ENCODE results near the gene USP12. TPM values are rescaled to one million over a fixed set of nuclear protein-coding genes. Genes with fewer than 3 reads are reported as not detected.
"Not testable (repeated sequence)": the region's sequence is repeated elsewhere in the genome, so short reads cannot be mapped to it uniquely, and the experiment has no call there.

USP12 gene
- total RNA-seq, 1 experiment from 2014 or later = 20.6 TPM

GRCh38 chr13:27192973-27193372, 21.4 kb upstream of the USP12 start:
- Mint-ChIP-seq H3K27me3 (ENCODE audit: insufficient read depth, unreplicated experiment) (no peaks in the 10 kb centered on the region), H3K36me3 (ENCODE audit: insufficient read depth, unreplicated experiment) (no peaks in the 10 kb centered on the region), H3K4me3 (ENCODE audit: unreplicated experiment) (no peak overlapping the region), H3K27ac (ENCODE audit: low read depth, unreplicated experiment) (no peak overlapping the region), H3K9me3 (ENCODE audit: unreplicated experiment) (no peaks in the 10 kb centered on the region), H3K4me1 (ENCODE audit: insufficient read depth, unreplicated experiment) (peaks cover 22% of the 10 kb centered on the region)
- ChIA-PET CTCF (interaction anchor here (0.6 to 0.8 kb wide), 2 partner anchors 18 to 23 kb away, joined by 3 to 5 read pairs; no protein-coding TSS in a partner anchor), POLR2A (no interaction called here)
- BruUV-seq (replicated peaks) = no TSS peak
- no peak for DNase-seq (ENCODE audit: unreplicated experiment)
- no peak for TF ChIP-seq CTCF (IDR thresholded peaks at IDR 0.05; ENCODE audit: unreplicated experiment)
- intact Hi-C loops (cut with micrococcal nuclease) = no loop called here

GRCh38 chr13:27192367-27192766, 20.8 kb upstream of the USP12 start:
- DNase-seq (ENCODE audit: unreplicated experiment); POLR2A ChIA-PET; H3K27me3 Mint-ChIP-seq (ENCODE audit: insufficient read depth, unreplicated experiment); H3K27ac Mint-ChIP-seq (ENCODE audit: low read depth, unreplicated experiment); H3K4me3 Mint-ChIP-seq (ENCODE audit: unreplicated experiment); intact Hi-C loops (cut with micrococcal nuclease); H3K9me3 Mint-ChIP-seq (ENCODE audit: unreplicated experiment); H3K36me3 Mint-ChIP-seq (ENCODE audit: insufficient read depth, unreplicated experiment); BruUV-seq (replicated peaks): not testable (repeated sequence)
- H3K4me1 Mint-ChIP-seq (ENCODE audit: insufficient read depth, unreplicated experiment) = peaks cover 22% of the 10 kb centered on the region
- CTCF ChIA-PET = interaction anchor here (0.6 to 0.8 kb wide), 2 partner anchors 18 to 25 kb away, joined by 3 to 5 read pairs; no protein-coding TSS in a partner anchor

DNA sequence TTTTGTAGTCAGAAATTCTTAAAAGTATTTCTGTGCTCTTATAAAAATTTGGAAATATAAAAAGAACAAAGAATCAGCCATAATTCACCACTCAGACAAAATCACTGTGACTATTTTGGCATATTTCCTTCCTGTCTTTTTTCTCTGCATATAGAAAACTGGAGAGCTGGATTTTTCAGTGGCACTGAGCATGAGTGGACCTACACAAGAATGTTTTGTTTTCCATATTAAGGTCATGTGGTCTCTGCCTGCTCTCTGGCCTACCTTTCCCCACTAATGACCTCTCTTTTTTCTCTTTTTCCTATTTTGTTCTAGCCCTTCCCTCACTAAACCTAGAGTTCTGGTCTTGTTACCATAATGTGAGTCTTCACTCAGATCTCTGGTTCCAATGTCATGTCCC, 17.6 kb upstream of the USP12 start:
- H3K27me3 Mint-ChIP-seq (ENCODE audit: insufficient read depth, unreplicated experiment) = no peaks in the 10 kb centered on the region
- TF ChIP-seq CTCF (IDR thresholded peaks at IDR 0.05; ENCODE audit: unreplicated experiment) = no peak
- POLR2A ChIA-PET = no interaction called here
- no peaks in the 10 kb centered on the region for H3K9me3 Mint-ChIP-seq (ENCODE audit: unreplicated experiment)
- no TSS peak for BruUV-seq (replicated peaks)
- intact Hi-C loops (cut with micrococcal nuclease) = no loop called here
- CTCF ChIA-PET = interaction anchor here (0.6 kb wide), 1 partner anchor 637 kb away, joined by 3 read pairs; no protein-coding TSS in a partner anchor
- H3K27ac Mint-ChIP-seq (ENCODE audit: low read depth, unreplicated experiment) = no peak overlapping the region
- no peak overlapping the region for H3K4me3 Mint-ChIP-seq (ENCODE audit: unreplicated experiment)
- no peaks in the 10 kb centered on the region for H3K36me3 Mint-ChIP-seq (ENCODE audit: insufficient read depth, unreplicated experiment)
- H3K4me1 Mint-ChIP-seq (ENCODE audit: insufficient read depth, unreplicated experiment) = peaks cover 13% of the 10 kb centered on the region
- DNase-seq (ENCODE audit: unreplicated experiment) = no peak

DNA sequence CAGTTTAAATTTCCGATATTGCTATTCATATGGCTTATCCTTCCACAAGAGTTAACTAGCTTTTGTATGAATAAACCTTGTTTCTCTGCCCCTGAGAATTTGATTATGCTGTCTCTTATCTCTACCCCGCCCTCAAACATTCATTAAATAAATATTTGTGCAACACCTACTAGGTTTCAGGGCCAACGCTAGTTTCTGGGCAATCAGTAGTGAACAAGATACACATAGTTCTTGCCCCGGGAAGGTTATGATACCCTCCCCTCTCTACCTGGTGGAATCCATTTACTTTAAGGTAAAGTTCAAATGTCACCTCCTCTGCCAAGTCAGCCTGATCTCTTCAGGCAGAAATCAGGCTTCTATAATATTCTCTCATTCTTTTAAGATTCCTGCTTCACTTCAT, 16.6 kb upstream of the USP12 start:
- H3K36me3 Mint-ChIP-seq (ENCODE audit: insufficient read depth, unreplicated experiment) = no peaks in the 10 kb centered on the region
- TF ChIP-seq CTCF (IDR thresholded peaks at IDR 0.05; ENCODE audit: unreplicated experiment) = no peak
- POLR2A ChIA-PET = interaction anchor here (0.8 to 0.9 kb wide), 2 partner anchors 63 to 262 kb away, joined by 3 read pairs; partner anchors contain the start of gene RPL21
- no peaks in the 10 kb centered on the region for H3K9me3 Mint-ChIP-seq (ENCODE audit: unreplicated experiment)
- BruUV-seq (replicated peaks) = no TSS peak
- intact Hi-C loops (cut with micrococcal nuclease) = no loop called here
- H3K27me3 Mint-ChIP-seq (ENCODE audit: insufficient read depth, unreplicated experiment) = no peaks in the 10 kb centered on the region
- DNase-seq (ENCODE audit: unreplicated experiment) = no peak
- no peak overlapping the region for H3K27ac Mint-ChIP-seq (ENCODE audit: low read depth, unreplicated experiment)
- CTCF ChIA-PET = interaction anchor here (0.6 kb wide), 1 partner anchor 809 kb away, joined by 3 read pairs; no protein-coding TSS in a partner anchor
- H3K4me1 Mint-ChIP-seq (ENCODE audit: insufficient read depth, unreplicated experiment) = peaks cover 14% of the 10 kb centered on the region
- no peak overlapping the region for H3K4me3 Mint-ChIP-seq (ENCODE audit: unreplicated experiment)

DNA sequence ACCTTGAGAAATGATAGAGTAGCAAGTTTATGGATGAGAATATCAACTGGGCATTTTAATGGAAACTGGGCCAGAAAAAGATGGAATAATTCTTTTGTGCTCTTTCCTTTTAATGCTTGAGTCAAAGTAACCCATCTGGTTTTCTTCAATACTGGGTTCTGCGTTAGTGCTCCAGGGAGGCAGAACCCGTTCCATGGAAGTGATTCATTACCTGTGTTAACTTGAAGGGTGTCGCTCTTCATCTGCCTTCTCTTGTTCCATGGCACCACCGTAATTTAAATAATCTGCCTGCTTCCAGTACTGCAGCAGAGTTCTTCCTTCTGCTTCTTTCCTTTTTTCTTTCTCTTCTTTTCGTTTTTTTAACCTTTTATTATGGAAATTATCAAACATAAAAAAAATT, 14.7 kb upstream of the USP12 start:
- CTCF ChIA-PET = no interaction called here
- POLR2A ChIA-PET = interaction anchor here (0.7 kb wide), 1 partner anchor 21 kb away, joined by 3 read pairs; no protein-coding TSS in a partner anchor
- intact Hi-C loops (cut with micrococcal nuclease) = no loop called here
- Mint-ChIP-seq H3K4me3 (ENCODE audit: unreplicated experiment) (no peak overlapping the region), H3K4me1 (ENCODE audit: insufficient read depth, unreplicated experiment) (peaks cover 20% of the 10 kb centered on the region), H3K36me3 (ENCODE audit: insufficient read depth, unreplicated experiment) (no peaks in the 10 kb centered on the region), H3K27ac (ENCODE audit: low read depth, unreplicated experiment) (no peak overlapping the region), H3K9me3 (ENCODE audit: unreplicated experiment) (no peaks in the 10 kb centered on the region), H3K27me3 (ENCODE audit: insufficient read depth, unreplicated experiment) (no peaks in the 10 kb centered on the region)
- no peak for TF ChIP-seq CTCF (IDR thresholded peaks at IDR 0.05; ENCODE audit: unreplicated experiment)
- no peak for DNase-seq (ENCODE audit: unreplicated experiment)
- no TSS peak for BruUV-seq (replicated peaks)
